ENCODE data around the gene PAK4.

- TF ChIP-seq CTCF (IDR thresholded peaks at IDR 0.05; ENCODE audit: insufficient read depth, low read length, poor library complexity, severe bottlenecking), result no peak
- TF ChIP-seq EZH2phosphoT487 (conservative IDR thresholded peaks at IDR 0.05; ENCODE audit: low read length), result no peak
These were observed 74.6 kb downstream of the PAK4 start for GRCh38 chr19:39200066-39200802.

Data from SU-DHL-6 (cell line).